H9 (cell line): ENCODE measurements around the gene MAD1L1. TPM values are rescaled to one million over a fixed set of nuclear protein-coding genes. Genes with fewer than 3 reads are reported as not detected.
A peak's percentile ranks its signal among the peaks of the same experiment; 100 is the strongest.

Experiments
- DNase-seq: peaks from one replicate; pipeline ENCODE4 v3.0.0-alpha.2; 2017
- H2AFZ ChIP-seq: one replicate; pipeline ENCODE4 v1.6.1; 2013; ENCODE audit warnings: mild to moderate bottlenecking, low read length, control low read depth, moderate library complexity
- H2AK5ac ChIP-seq: 2 replicates; pipeline ENCODE4 v1.6.1; 2013; ENCODE audit warnings: low read length, control low read depth, mixed read lengths; ENCODE audit not compliant: insufficient read length
- H2BK120ac ChIP-seq: one replicate; pipeline ENCODE4 v1.6.1; 2013; ENCODE audit warnings: low read depth, mild to moderate bottlenecking, low read length, control low read depth, inconsistent platforms; ENCODE audit not compliant: poor library complexity, severe bottlenecking
- H2BK12ac ChIP-seq: 2 replicates; pipeline ENCODE4 v1.6.1; 2013; ENCODE audit warnings: low read length, control low read depth, mixed read lengths, low read depth; ENCODE audit not compliant: insufficient read length
- H2BK15ac ChIP-seq: 2 replicates; pipeline ENCODE4 v1.6.1; 2013; ENCODE audit warnings: low read depth, low read length, control low read depth
- H2BK20ac ChIP-seq: one replicate; pipeline ENCODE4 v1.6.1; 2013; ENCODE audit warnings: low read depth, mild to moderate bottlenecking, low read length, control low read depth, inconsistent platforms; ENCODE audit not compliant: poor library complexity, severe bottlenecking
- H2BK5ac ChIP-seq: 2 replicates; pipeline ENCODE4 v1.6.1; 2013; ENCODE audit warnings: low read length, control low read depth, mixed read lengths; ENCODE audit not compliant: insufficient read length
- H3K14ac ChIP-seq: 2 replicates; pipeline ENCODE4 v1.6.1; 2013; ENCODE audit warnings: low read length, control low read depth; ENCODE audit not compliant: insufficient read depth
- H3K18ac ChIP-seq: 2 replicates; pipeline ENCODE4 v1.6.1; 2013; ENCODE audit warnings: low read depth, mild to moderate bottlenecking, mixed read lengths, low read length, control low read depth; ENCODE audit not compliant: insufficient read length
- H3K23ac ChIP-seq: 2 replicates; pipeline ENCODE4 v1.6.1; 2013; ENCODE audit warnings: low read length, control low read depth, mixed read lengths, low read depth; ENCODE audit not compliant: insufficient read length
- H3K23me2 ChIP-seq: 2 replicates; pipeline ENCODE4 v1.6.1; 2013; ENCODE audit warnings: low read depth, mild to moderate bottlenecking, mixed read lengths, low read length, control low read depth; ENCODE audit not compliant: insufficient read length, poor library complexity, severe bottlenecking
- H3K27ac ChIP-seq: 2 replicates; pipeline ENCODE4 v1.5.1; 2013; ENCODE audit warnings: low read length, control low read depth, mixed read lengths, low read depth; ENCODE audit not compliant: insufficient read length
- H3K27me3 ChIP-seq: 2 replicates; pipeline ENCODE4 v1.6.1; 2013; ENCODE audit warnings: low read length, control low read depth, inconsistent platforms; ENCODE audit not compliant: insufficient read depth
- H3K4ac ChIP-seq: 2 replicates; pipeline ENCODE4 v1.6.1; 2013; ENCODE audit warnings: low read depth, mild to moderate bottlenecking, control low read depth, inconsistent platforms, low read length, moderate library complexity
- H3K4me1 ChIP-seq: 2 replicates; pipeline ENCODE4 v1.6.1; 2013; ENCODE audit warnings: low read length, control low read depth, inconsistent platforms; ENCODE audit not compliant: insufficient read depth
- H3K4me2 ChIP-seq: 2 replicates; pipeline ENCODE4 v1.6.1; 2013; ENCODE audit warnings: low read length, control low read depth, mixed read lengths; ENCODE audit not compliant: insufficient read length, insufficient read depth
- H3K56ac ChIP-seq: 2 replicates; pipeline ENCODE4 v1.6.1; 2013; ENCODE audit warnings: low read depth, mild to moderate bottlenecking, mixed read lengths, low read length, control low read depth; ENCODE audit not compliant: insufficient read length
- H3K79me1 ChIP-seq: 2 replicates; pipeline ENCODE4 v1.6.1; 2013; ENCODE audit warnings: low read depth, mild to moderate bottlenecking, moderate library complexity, low read length, control low read depth, inconsistent platforms; ENCODE audit not compliant: insufficient read depth, poor library complexity, severe bottlenecking
- H3K79me2 ChIP-seq: 2 replicates; pipeline ENCODE4 v1.6.1; 2013; ENCODE audit warnings: low read length, control low read depth, inconsistent platforms; ENCODE audit not compliant: insufficient read depth
- H3K9ac ChIP-seq: 2 replicates; pipeline ENCODE4 v1.6.1; 2013; ENCODE audit warnings: low read length, control low read depth, mixed read lengths; ENCODE audit not compliant: insufficient read length; ENCODE audit errors: extremely low read depth
- H3K9me3 ChIP-seq: one replicate; pipeline ENCODE4 v1.6.1; 2013; ENCODE audit warnings: low read depth, low read length, inconsistent platforms; ENCODE audit not compliant: control insufficient read depth
- H3T11ph ChIP-seq: one replicate; pipeline ENCODE4 v1.6.1; 2013; ENCODE audit warnings: mild to moderate bottlenecking, low read length, control low read depth, inconsistent platforms
- H4K20me1 ChIP-seq: one replicate; pipeline ENCODE4 v1.6.1; 2013; ENCODE audit not compliant: control insufficient read depth, insufficient read length, insufficient read depth
- H4K5ac ChIP-seq: 2 replicates; pipeline ENCODE4 v1.6.1; 2013; ENCODE audit warnings: low read depth, mild to moderate bottlenecking, mixed read lengths, low read length, control low read depth; ENCODE audit not compliant: insufficient read length
- H4K8ac ChIP-seq: replicated peaks from 2 replicates; pipeline ENCODE4 v1.6.1; 2013; ENCODE audit warnings: low read length, control low read depth, mixed read lengths, low read depth; ENCODE audit not compliant: insufficient read length
- H4K91ac ChIP-seq: 2 replicates; pipeline ENCODE4 v1.6.1; 2013; ENCODE audit warnings: low read depth, mild to moderate bottlenecking, moderate library complexity, mixed read lengths, low read length, control low read depth; ENCODE audit not compliant: insufficient read length
- H3K27ac Mint-ChIP-seq, 3 experiments: 2 replicates in 2 of 3; 3 replicates in 1 of 3; pipeline ENCODE4 v1.8.0; 2020 to 2021; ENCODE audit warnings: mixed read lengths in 3 of 3, mild to moderate bottlenecking in 1 of 3, moderate library complexity in 1 of 3
- H3K27me3 Mint-ChIP-seq: 2 replicates; pipeline ENCODE4 v1.8.0; 2021; ENCODE audit warnings: low read depth, mild to moderate bottlenecking, moderate library complexity, mixed read lengths
- H3K36me3 Mint-ChIP-seq, 3 experiments: 2 replicates in 2 of 3; 3 replicates in 1 of 3; pipeline ENCODE4 v1.8.0; 2020 to 2021; ENCODE audit warnings: low read depth in 3 of 3, mixed read lengths in 3 of 3; ENCODE audit not compliant: insufficient read depth in 1 of 3
- H3K4me1 Mint-ChIP-seq, 2 experiments: 2 replicates each; pipeline ENCODE4 v1.8.0; 2020; ENCODE audit warnings: mixed read lengths in 2 of 2
- H3K4me3 Mint-ChIP-seq, 2 experiments: 2 replicates in 1 of 2; 3 replicates in 1 of 2; pipeline ENCODE4 v1.8.0; 2020 to 2021; ENCODE audit warnings: mild to moderate bottlenecking in 2 of 2, mixed read lengths in 2 of 2, moderate library complexity in 1 of 2
- H3K9me3 Mint-ChIP-seq, 2 experiments: 2 replicates in 1 of 2; 3 replicates in 1 of 2; pipeline ENCODE4 v1.8.0; 2020; ENCODE audit warnings: mild to moderate bottlenecking in 2 of 2, mixed read lengths in 2 of 2, moderate library complexity in 1 of 2
- CTCF ChIP-seq: fragments of 200-600 bp; sonication (generic); conservative IDR thresholded peaks from 3 replicates; pipeline ENCODE4 v1.8.0; 2021; ENCODE audit warnings: antibody characterized with exemption, mild to moderate bottlenecking
- whole genome bisulfite sequencing: extraction: QIAGEN DNeasy Blood & Tissue Kit; methylation state at CpG from one replicate; pipeline ENCODE4 v1.1.7; 2013; ENCODE audit warnings: missing lambda C conversion rate, low lambda C conversion rate, mixed read lengths; ENCODE audit not compliant: insufficient read length; ENCODE audit errors: extremely low coverage; 5-methylcytosine and 5-hydroxymethylcytosine counted together
- total RNA-seq: library from RNA; stranded (reverse); gene quantifications from 2 replicates; pipeline ENCODE4 v1.2.1, GENCODE V29; 2021

The MAD1L1 gene
- total RNA-seq, 1 experiment from 2014 or later = 39.0 TPM

- Mint-ChIP-seq H3K27ac (peak overlapping the region in 2 of 3 experiments; percentile 59 to 78; a peak in 4 of 7 replicates), H3K4me1 (peaks cover 0 to 3% of the 10 kb centered on the region in 2 experiments; a peak in 1 of 4 replicates), H3K4me3 (no peak overlapping the region), H3K36me3 (no peaks in the 10 kb centered on the region; a peak in 2 of 7 replicates), H3K27me3 (no peaks in the 10 kb centered on the region), H3K9me3 (no peaks in the 10 kb centered on the region)
- Histone ChIP-seq H3K27me3 (no peaks in the 10 kb centered on the region), H2AFZ (no peak overlapping the region), H2BK120ac (no peak overlapping the region), H4K91ac (no peak overlapping the region), H3K14ac (no peak overlapping the region), H3K79me2 (no peaks in the 10 kb centered on the region), H3K23ac (no peak overlapping the region), H4K5ac (no peak overlapping the region), H3K18ac (no peak overlapping the region), H3K23me2 (no peaks in the 10 kb centered on the region), H4K20me1 (no peaks in the 10 kb centered on the region), H2AK5ac (no peak overlapping the region), H2BK15ac (no peak overlapping the region), H3K27ac (no peak overlapping the region), H4K8ac (no peak overlapping the region), H2BK20ac (no peak overlapping the region), H3K4ac (no peak overlapping the region), H3K56ac (no peak overlapping the region), H2BK5ac (no peak overlapping the region), H3K9ac (no peak overlapping the region), H3T11ph (no peak overlapping the region), H2BK12ac (no peak overlapping the region), H3K4me1 (no peaks in the 10 kb centered on the region), H3K4me2 (no peak overlapping the region), H3K79me1 (no peaks in the 10 kb centered on the region), H3K9me3 (no peaks in the 10 kb centered on the region)
- whole genome bisulfite sequencing = no CpG with 5 or more reads among the region's 41 CpGs
- no peak for DNase-seq
- TF ChIP-seq CTCF = no peak
Measured at GRCh38 chr7:1897076-1897860, 335.5 kb downstream of the MAD1L1 start.
